Measurements from ENCODE around the gene CDC42BPB.

DNA sequence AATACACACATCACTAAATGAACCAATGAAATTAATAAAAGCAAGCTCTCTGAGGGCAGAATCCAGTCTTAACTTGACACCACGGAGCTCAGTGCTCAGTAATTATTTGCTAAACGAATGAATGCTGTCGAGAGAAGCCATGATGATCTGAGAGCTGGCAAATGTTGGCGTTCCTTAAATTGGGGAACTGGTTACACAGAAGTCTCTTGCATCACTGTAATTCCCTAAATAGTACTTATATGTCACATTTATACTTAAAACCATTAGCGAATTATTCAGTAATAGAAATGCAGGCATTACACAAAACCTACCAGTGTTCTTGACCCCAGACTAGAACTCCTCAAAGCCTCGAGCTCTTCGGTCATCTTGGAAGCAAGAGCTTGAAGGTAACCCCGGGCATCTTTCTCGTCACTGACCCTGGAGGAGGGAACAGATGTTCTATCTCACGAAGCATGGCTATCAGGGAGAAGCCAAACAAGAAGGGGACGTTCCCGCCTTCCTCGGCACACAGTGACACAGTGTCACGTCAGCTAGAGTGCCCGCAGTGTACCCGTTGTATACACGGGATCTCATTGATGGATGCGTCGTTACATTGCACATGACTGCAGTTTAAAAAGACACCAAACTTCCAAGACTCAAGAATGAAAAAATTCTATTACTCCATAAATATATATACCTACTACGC is 91.2 kb downstream of the CDC42BPB start:
- TF ChIP-seq, protein P1, sequence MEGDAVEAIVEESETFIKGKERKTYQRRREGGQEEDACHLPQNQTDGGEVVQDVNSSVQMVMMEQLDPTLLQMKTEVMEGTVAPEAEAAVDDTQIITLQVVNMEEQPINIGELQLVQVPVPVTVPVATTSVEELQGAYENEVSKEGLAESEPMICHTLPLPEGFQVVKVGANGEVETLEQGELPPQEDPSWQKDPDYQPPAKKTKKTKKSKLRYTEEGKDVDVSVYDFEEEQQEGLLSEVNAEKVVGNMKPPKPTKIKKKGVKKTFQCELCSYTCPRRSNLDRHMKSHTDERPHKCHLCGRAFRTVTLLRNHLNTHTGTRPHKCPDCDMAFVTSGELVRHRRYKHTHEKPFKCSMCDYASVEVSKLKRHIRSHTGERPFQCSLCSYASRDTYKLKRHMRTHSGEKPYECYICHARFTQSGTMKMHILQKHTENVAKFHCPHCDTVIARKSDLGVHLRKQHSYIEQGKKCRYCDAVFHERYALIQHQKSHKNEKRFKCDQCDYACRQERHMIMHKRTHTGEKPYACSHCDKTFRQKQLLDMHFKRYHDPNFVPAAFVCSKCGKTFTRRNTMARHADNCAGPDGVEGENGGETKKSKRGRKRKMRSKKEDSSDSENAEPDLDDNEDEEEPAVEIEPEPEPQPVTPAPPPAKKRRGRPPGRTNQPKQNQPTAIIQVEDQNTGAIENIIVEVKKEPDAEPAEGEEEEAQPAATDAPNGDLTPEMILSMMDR (IDR thresholded peaks at IDR 0.05 in 4 of 5, conservative IDR thresholded peaks at IDR 0.05 in 1 of 5), result no peak
- TF ChIP-seq POLR2A (IDR thresholded peaks at IDR 0.05), result no peak

Data from gastrocnemius medialis (tissue), 4 donors.